Prostate gland (tissue), 2 donors: Measurements from ENCODE around the gene USP24.

ENCODE experiments used
- CTCF ChIP-seq, 4 experiments: fragments of 200-600 bp in 2 of 4; fragments of 450-650 bp in 2 of 4; sonication (generic) in 2 of 4; IDR thresholded peaks; 1 replicate in 3 of 4; 2 replicates in 1 of 4; pipeline ENCODE4 v1.5.1; 2016 to 2019; ENCODE audit warnings: antibody characterized with exemption in 4 of 4, mild to moderate bottlenecking in 2 of 4, moderate library complexity in 2 of 4
- POLR2AphosphoS5 ChIP-seq: sonication (generic); formaldehyde crosslinking; IDR thresholded peaks from one replicate; pipeline ENCODE4 v1.6.1; 2017; ENCODE audit warnings: antibody characterized with exemption

DNA sequence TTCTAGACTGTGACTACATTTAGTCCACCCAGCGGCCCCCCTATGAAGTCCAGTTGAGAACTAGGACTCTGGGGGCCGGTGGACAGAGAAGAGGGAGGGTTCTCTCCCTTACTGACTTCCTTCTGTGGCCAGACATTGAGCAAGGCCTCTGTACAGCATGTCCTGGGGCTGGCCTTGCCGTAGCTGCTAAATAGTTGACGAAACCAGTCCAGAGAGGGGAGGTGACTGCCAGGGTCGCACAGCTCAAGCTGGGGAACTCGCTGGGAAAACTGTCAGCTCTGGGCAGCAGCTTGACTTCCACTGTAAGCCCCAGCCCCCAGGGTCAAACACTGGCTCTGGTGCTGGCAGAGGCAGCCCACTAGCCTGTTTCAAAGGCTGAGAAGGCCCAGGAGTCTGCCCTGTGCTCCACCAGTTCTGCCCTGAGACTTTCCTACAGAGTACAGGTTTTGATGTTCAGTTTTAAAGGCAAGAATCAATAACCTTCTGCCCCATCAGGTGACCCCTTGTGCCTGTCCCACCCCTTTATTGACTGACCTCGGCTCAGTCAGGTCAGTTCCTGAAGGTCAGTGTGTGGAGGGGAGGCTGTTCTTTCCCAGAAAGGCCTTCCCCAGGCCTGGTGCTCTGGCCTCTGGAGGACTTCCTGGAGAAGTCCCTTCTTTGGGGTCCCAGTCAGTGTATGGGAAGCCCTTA is 161.8 kb downstream of the USP24 start:
- no peak for TF ChIP-seq CTCF (IDR thresholded peaks at IDR 0.05)
- TF ChIP-seq POLR2AphosphoS5, result no peak
